GM21825 (cell line): Measurements from ENCODE around the gene TXNDC11.

Experiments
- ATAC-seq: cut with Tn5 transposase; IDR thresholded peaks from one replicate; pipeline ENCODE4 v1.9.1; 2021; ENCODE audit warnings: mild to moderate bottlenecking, moderate library complexity; ENCODE audit not compliant: unreplicated experiment

TXNDC11 gene

DNA sequence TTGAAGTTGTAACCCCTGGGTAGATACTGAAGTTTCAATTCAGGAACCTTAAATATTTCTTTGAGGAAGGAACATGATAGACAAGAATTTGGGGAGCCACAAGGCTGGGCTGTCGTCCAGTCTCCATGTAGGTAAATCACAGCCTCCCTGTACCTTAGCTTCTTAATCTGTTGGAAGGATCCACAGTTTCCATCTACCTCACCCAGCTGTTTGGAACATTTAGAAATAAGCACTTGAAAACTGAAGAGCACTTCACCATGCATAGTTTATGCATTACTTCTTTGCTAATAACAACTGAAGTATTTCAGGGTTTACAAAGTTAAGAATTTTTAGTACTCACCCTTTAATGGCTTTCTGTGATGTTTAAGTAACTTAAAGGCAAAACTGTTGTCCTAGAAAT is 17.2 kb downstream of the TXNDC11 start:
- ATAC-seq = no peak

DNA sequence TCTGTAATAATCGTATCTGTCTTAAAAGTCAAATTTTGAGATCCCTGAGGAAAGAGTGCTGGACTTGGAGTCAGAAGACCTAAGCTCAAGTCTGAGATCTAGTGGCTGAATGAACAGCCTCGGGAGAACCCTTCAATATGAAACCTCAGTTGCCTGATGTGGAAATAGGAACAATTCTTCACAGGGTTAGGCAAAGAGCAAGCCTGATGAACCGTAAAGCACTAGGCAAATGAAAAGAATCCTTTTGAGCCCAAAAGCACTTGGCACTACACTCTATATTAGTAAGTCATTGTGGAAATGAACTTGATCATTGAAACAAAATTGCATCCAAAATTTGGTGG is 20.2 kb downstream of the TXNDC11 start:
- ATAC-seq = no peak

DNA sequence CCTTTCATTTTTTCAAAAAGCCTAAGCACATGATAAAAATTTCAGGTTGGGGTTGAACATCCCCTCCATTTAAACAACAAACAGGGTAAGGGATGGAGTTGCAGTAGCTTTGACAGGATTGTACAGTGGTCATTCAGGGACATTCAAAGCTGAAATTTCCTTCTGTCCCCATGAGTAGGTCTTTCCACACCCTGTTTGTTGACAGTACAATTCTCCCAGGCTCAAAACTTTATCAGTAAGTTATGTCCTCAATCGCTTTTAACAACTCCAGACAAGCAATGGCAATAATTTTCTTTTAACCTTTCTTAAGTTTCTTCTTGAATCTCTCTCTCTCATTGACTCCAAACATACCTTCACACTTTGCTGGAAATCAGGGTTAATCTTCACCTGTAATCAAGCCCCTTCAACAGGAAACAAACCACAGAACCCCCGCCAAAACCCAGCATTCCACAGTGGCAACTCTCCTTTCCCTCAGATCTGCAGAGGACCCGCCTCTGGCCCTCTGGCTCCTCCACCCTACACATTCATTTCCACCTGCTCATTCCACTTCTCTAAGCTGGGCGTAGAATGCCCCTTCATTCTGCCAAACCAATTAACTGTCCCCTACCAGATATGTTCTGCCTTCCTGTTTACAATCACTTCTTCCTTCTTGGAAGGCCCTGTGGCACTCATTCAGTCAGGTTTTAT is 20.7 kb downstream of the TXNDC11 start:
- no peak for ATAC-seq

- ATAC-seq = no peak
Measured at GRCh38 chr16:11719762-11720161, 22.9 kb downstream of the TXNDC11 start.

- ATAC-seq = no peak
Measured at GRCh38 chr16:11719171-11719570, 23.5 kb downstream of the TXNDC11 start.

- ATAC-seq = no peak
Measured at GRCh38 chr16:11717811-11718210, 24.8 kb downstream of the TXNDC11 start.

DNA sequence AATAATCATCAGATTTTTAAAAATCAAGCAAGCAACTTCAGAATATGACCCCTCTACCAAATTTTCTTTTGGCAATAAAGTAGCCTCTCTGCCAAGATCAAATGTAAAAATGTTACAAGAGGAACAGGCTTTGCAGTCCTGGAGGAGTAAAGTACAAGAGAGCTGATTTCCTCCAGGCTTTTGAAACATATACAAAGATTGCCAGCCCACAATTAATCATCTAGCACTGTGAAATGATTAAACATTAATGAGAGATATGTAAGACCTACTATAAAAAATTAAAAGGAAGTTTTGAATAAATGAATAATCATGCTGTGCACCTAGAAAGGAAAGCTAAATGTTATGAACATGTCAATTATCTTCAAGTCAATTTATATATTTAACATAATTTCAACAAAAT is 26.3 kb downstream of the TXNDC11 start:
- no peak for ATAC-seq

GRCh38 chr16:11715246-11715947 is 27.3 kb downstream of the TXNDC11 start:
- no peak for ATAC-seq

GRCh38 chr16:11712122-11712521 is 30.5 kb downstream of the TXNDC11 start:
- ATAC-seq = no peak

DNA sequence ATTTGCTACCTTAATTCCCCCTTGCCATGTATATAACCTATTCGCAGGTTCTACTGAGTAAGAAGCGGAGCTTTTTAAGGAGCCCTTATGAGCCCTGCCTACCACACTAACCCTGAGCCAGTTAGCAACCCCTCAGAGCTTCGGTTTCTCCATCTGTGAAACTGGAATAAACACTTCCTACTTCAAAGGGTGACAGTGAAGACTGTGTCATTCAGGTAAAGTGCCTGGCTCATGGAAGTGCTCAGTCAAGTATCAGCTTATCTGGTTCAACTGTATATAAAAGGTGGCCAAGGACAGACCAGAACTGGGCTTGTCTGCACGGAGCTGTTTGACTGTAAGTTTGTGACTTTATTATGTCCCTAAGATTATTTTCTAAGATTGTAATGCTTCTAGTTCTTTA is 31.0 kb downstream of the TXNDC11 start:
- ATAC-seq = no peak

GRCh38 chr16:11708421-11708820 is 34.2 kb downstream of the TXNDC11 start:
- ATAC-seq = no peak

DNA sequence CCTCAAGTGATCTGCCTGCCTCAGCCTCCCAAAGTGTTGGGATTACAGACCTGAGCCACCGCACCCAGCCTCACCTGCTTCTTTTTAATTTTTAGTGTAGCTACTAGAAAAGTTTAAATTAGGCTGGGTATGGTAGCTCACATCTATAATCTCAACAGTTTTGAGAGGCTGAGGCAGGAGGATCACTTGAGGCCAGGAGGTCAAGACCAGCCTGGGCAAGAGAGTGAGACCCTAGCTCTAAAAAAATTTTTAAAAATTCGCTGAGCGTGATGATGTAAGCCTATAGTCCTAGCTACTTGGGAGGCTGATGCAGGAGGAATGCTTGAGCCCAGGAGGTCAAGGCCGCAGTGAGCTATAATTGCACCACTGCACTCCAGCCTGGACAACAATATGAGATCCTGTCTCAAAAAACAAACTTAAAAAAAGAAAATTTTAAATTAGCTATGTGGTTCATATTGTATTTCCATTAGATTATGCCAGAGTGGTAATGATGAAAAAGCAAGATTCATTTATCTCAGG is 34.9 kb downstream of the TXNDC11 start:
- ATAC-seq = no peak

DNA sequence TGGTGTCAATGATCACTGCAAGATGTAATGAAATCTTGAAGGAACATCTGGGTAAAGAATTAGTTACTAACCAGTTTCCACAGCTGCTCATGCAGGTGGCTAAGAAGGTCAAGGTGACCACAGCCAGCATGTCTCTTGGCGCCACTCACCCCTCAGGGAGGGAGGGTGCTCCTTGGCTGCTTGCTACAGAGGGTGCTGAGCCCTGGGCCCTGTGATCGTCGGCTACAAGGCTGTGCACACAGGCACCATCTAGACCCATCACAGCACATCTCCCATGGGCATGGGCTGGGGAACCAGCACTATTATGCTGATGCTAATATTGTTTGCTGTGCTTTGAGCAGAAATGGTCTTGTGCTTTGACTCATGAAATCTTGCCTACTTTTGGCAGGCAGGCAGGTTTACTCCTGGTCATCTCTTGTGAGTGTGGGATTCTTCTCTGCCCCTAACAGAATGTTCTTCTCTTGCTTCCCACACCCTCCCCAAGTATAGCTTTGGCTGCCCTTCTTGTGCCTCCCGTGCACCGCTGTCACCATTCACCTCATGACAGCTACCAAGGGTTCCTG is 36.4 kb downstream of the TXNDC11 start:
- ATAC-seq = no peak

GRCh38 chr16:11705311-11706025 is 37.2 kb downstream of the TXNDC11 start:
- ATAC-seq = no peak

GRCh38 chr16:11700264-11701029 is 42.2 kb downstream of the TXNDC11 start:
- no peak for ATAC-seq

DNA sequence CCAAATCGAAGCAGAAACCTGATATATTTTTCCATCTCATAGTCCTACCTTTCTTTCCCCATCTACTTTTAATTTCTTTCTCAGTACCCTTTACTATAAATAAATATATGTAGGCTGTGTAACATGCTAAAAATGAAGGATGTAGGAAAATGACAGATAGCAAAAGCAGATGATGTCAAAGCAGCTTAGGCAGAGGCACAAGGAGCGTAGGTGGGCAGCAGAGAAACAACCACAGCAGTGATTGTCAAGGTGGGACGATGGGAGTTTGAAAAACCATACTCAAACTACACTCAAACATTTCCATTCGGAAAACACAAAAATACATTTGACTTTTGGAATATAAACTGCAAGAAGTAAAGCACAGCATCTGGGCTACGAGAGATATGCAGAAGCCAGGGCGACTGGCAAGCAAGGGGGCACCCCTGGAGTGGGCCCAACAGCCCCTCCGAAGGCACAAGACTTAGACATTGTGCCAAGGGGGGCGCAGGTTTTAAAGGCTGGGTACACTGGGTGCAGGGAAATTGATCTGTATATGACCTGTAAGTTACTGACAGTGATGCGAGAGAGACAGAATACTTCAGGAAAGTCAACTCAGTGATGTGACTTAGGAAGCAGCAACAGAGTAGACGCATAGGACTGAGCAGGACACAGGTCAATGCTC is 43.3 kb downstream of the TXNDC11 start:
- no peak for ATAC-seq

- ATAC-seq = no peak
Measured at GRCh38 chr16:11698271-11698689, 44.4 kb downstream of the TXNDC11 start.

- ATAC-seq = no peak
Measured at GRCh38 chr16:11697319-11697718, 45.3 kb downstream of the TXNDC11 start.

GRCh38 chr16:11696266-11697012 is 46.2 kb downstream of the TXNDC11 start:
- ATAC-seq = no peak

GRCh38 chr16:11692651-11693050 is 50.0 kb downstream of the TXNDC11 start:
- no peak for ATAC-seq
